CD4-positive, alpha-beta memory T cell (primary cell): ENCODE measurements around the gene C12orf75. TPM values are rescaled to one million over a fixed set of nuclear protein-coding genes. Genes with fewer than 3 reads are reported as not detected.
A peak's percentile ranks its signal among the peaks of the same experiment; 100 is the strongest.
"Not testable (repeated sequence)": the region's sequence is repeated elsewhere in the genome, so short reads cannot be mapped to it uniquely, and the experiment has no call there.

Experiments used
- CTCF ChIA-PET: fragments of 350-600 bp; sonication (Branson Sonifier 250); formaldehyde crosslinking; loops from one replicate; lab custom pipeline; 2021; ENCODE audit warnings: inconsistent platforms; ENCODE audit not compliant: partially characterized antibody; lab: Charles Lee
- POLR2A ChIA-PET: fragments of 350-600 bp; sonication (Branson Sonifier 250); formaldehyde crosslinking; loops from one replicate; lab custom pipeline; 2021; ENCODE audit not compliant: partially characterized antibody; lab: Charles Lee
- DNase-seq, 5 donors: peaks; one replicate each; pipeline versions ENCODE4 v3.0.0 to v3.0.0-alpha.2; 2020 to 2022; ENCODE audit warnings: mixed read lengths in 1 of 5
- H3K27ac ChIP-seq: one replicate; pipeline ENCODE4 v1.7.0; 2013; ENCODE audit warnings: low read depth, low read length
- H3K27me3 ChIP-seq: 2 replicates; pipeline ENCODE4 v1.7.0; 2013; ENCODE audit warnings: mild to moderate bottlenecking, low read length, moderate library complexity; ENCODE audit not compliant: insufficient read depth
- H3K36me3 ChIP-seq: 2 replicates; pipeline ENCODE4 v1.7.0; 2013; ENCODE audit warnings: mild to moderate bottlenecking, low read length, moderate library complexity; ENCODE audit not compliant: insufficient read depth
- H3K4me1 ChIP-seq: 2 replicates; pipeline ENCODE4 v1.7.0; 2013; ENCODE audit warnings: mild to moderate bottlenecking, low read length, moderate library complexity; ENCODE audit not compliant: insufficient read depth
- H3K4me3 ChIP-seq, 2 donors: one replicate each; pipeline ENCODE4 v1.7.0; 2013; ENCODE audit warnings: low read length in 2 of 2, mild to moderate bottlenecking in 1 of 2
- H3K9me3 ChIP-seq, 2 donors: one replicate each; pipeline ENCODE4 v1.7.0; 2013; ENCODE audit warnings: low read length in 2 of 2, control low read depth in 1 of 2; ENCODE audit not compliant: control insufficient read depth in 1 of 2
- H3K27ac Mint-ChIP-seq, 7 donors: one replicate each; pipeline ENCODE4 v1.8.0; 2020 to 2021; ENCODE audit warnings: mixed read lengths in 7 of 7, mild to moderate bottlenecking in 6 of 7, inconsistent platforms in 3 of 7, moderate library complexity in 3 of 7
- H3K27me3 Mint-ChIP-seq, 2 donors: one replicate each; pipeline ENCODE4 v1.8.0; 2020 to 2021; ENCODE audit warnings: mixed read lengths in 2 of 2
- H3K36me3 Mint-ChIP-seq, 2 donors: one replicate each; pipeline ENCODE4 v1.8.0; 2020 to 2021; ENCODE audit warnings: mixed read lengths in 2 of 2, inconsistent platforms in 1 of 2, mild to moderate bottlenecking in 1 of 2
- H3K4me1 Mint-ChIP-seq, 4 donors: one replicate each; pipeline ENCODE4 v1.8.0; 2020 to 2021; ENCODE audit warnings: mixed read lengths in 4 of 4, mild to moderate bottlenecking in 1 of 4
- H3K4me3 Mint-ChIP-seq, 8 donors: one replicate each; pipeline ENCODE4 v1.8.0; 2020 to 2021; ENCODE audit warnings: mixed read lengths in 8 of 8, mild to moderate bottlenecking in 7 of 8, moderate library complexity in 6 of 8, inconsistent platforms in 3 of 8
- H3K9me3 Mint-ChIP-seq, 8 donors: one replicate each; pipeline ENCODE4 v1.8.0; 2020 to 2021; ENCODE audit warnings: mixed read lengths in 8 of 8, mild to moderate bottlenecking in 5 of 8, inconsistent platforms in 3 of 8, moderate library complexity in 1 of 8
- intact Hi-C: fragments of 100-400 bp; cut with micrococcal nuclease; formaldehyde crosslinking; loops from one replicate; pipeline ENCODE4 v1.15.1; 2023
- polyA plus RNA-seq, 2 donors: library from polyadenylated mRNA; unstranded; fragments of 300-500 nt; fragmentation: Illumina TruSeq; gene quantifications; one replicate each; pipeline ENCODE4 v1.2.3, GENCODE V29; 2021
- total RNA-seq, 2 experiments: library from RNA; stranded (reverse); gene quantifications; one replicate each; pipeline ENCODE4 v1.2.3, GENCODE V29; 2021

C12orf75 gene
- total and polyA plus RNA-seq, 4 experiments from 2014 or later, result 12.1 to 117 (median 49.0) TPM

- H3K4me3 Mint-ChIP-seq, result no peak overlapping the region
- H3K27me3 ChIP-seq, result no peaks in the 10 kb centered on the region
- peaks cover 6 to 27% (median 16%) of the 10 kb centered on the region in 4 donors for H3K4me1 Mint-ChIP-seq
- DNase-seq, result no peak
- H3K4me3 ChIP-seq, result no peak overlapping the region
- no peaks in the 10 kb centered on the region for H3K9me3 ChIP-seq
- intact Hi-C loops, result no loop called here
- CTCF ChIA-PET, result no interaction called here
- peaks cover 16% of the 10 kb centered on the region for H3K4me1 ChIP-seq
- H3K27ac Mint-ChIP-seq, result peak overlapping the region in 3 of 7 donors; percentile 38 to 60 (median 53)
- H3K36me3 ChIP-seq, result no peaks in the 10 kb centered on the region
- H3K27ac ChIP-seq, result no peak overlapping the region
- H3K9me3 Mint-ChIP-seq, result no peaks in the 10 kb centered on the region
- peaks cover 0 to 3% of the 10 kb centered on the region in 2 donors for H3K36me3 Mint-ChIP-seq
- POLR2A ChIA-PET, result no interaction called here
- H3K27me3 Mint-ChIP-seq, result no peaks in the 10 kb centered on the region
These were observed 5.4 kb upstream of the C12orf75 start for GRCh38 chr12:105325117-105325516.

DNA sequence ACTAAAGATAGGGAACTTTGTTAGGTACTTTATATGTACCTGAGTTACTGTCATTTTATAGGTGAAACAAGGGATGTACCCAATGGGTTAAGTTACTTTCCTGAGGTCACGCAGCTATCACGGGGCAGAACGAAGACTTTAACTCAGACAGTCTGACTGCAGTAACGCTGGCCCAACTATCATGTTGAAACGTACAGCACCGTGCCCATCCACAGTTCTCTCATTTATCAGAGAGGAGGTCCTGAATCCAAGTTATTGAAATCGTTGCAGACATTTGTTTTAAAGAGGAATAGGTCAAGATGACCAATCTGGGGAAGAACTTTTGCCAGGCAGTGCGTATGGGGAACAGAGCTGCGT, 587 bp upstream of the C12orf75 start:
- no peaks in the 10 kb centered on the region for H3K27me3 ChIP-seq
- H3K9me3 ChIP-seq, result no peaks in the 10 kb centered on the region
- no peaks in the 10 kb centered on the region for H3K27me3 Mint-ChIP-seq
- peak overlapping the region; percentile 81 to 97 (median 90) for H3K27ac Mint-ChIP-seq
- H3K4me3 ChIP-seq, result peak overlapping the region; percentile 2 to 39
- no peaks in the 10 kb centered on the region for H3K36me3 ChIP-seq
- peak in 1 of 5 donors; percentile 46 for DNase-seq
- H3K9me3 Mint-ChIP-seq, result no peaks in the 10 kb centered on the region
- H3K4me1 Mint-ChIP-seq, result peaks cover 17 to 67% (median 36%) of the 10 kb centered on the region in 4 donors
- ChIA-PET CTCF (interaction anchor here (1.0 to 1.7 kb wide), 3 partner anchors 9 to 54 kb away, joined by 3 to 6 read pairs (median 4); no protein-coding TSS in a partner anchor), POLR2A (interaction anchor here (1.0 to 5.3 kb wide), 5 partner anchors 9 to 1041 kb away, joined by 3 to 35 read pairs (median 5); partner anchors contain the start of gene APPL2)
- peaks cover 43% of the 10 kb centered on the region for H3K4me1 ChIP-seq
- H3K27ac ChIP-seq, result peak overlapping the region; percentile 72
- H3K4me3 Mint-ChIP-seq, result peak overlapping the region; percentile 82 to 88 (median 84)
- H3K36me3 Mint-ChIP-seq, result peaks cover 0 to 9% of the 10 kb centered on the region in 2 donors
- intact Hi-C loops, result loop anchor here (2.0 kb wide), 1 partner anchor 93 kb away; the partner anchor contains the start of gene APPL2

DNA sequence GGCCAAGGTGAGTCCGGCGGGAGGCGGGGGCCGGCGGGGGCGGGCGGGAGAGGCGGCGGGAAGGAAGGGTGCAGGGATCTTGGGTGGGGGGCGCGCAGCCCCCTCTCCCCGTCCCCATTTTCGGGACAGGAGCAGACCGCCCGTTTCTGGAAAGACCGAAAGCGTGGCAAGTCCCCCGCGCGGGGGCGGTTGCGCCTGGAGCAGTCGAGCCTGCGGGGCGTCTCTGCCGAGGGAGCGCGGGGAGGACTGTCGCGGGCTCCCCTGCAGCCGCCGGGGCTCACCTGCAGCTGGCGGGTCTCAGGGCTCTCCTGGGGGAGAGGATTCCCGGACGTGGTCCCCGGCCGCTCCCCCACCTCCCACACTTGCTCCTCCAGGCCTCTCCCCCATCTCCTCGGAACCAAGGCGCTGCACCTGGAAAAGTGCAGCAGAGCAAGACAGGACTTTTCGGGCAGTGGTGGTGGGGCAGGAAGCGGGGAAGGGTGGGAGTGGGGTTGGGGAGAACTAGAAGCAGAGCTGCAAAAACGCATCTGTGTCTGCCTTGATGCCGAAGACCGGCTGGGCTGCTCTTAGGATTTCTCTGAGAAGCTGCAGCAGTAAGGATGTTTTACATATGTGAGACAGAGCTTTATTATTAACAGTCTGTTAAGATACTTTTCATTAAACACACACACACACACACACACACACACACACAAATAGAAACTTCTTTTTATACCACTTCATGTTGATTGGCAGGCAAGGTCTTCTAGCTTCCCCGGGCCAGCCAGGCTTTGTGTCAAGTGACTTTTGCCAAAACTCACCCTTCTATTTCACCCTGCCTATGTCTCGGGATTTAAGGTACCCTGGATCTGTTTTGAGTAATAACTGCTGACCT, 677 bp downstream of the C12orf75 start:
- Histone ChIP-seq H3K27me3 (no peaks in the 10 kb centered on the region), H3K4me3 (peak overlapping the region; percentile 43 to 49), H3K27ac (peak overlapping the region; percentile 72), H3K36me3 (no peaks in the 10 kb centered on the region), H3K4me1 (peaks cover 54% of the 10 kb centered on the region), H3K9me3 (no peaks in the 10 kb centered on the region)
- peak; percentile 19 to 58 (median 42) for DNase-seq
- Mint-ChIP-seq H3K27ac (peak overlapping the region; percentile 77 to 94 (median 89)), H3K36me3 (peaks cover 2 to 9% of the 10 kb centered on the region in 2 donors), H3K9me3 (no peaks in the 10 kb centered on the region), H3K4me1 (peaks cover 20 to 79% (median 42%) of the 10 kb centered on the region in 4 donors), H3K27me3 (no peaks in the 10 kb centered on the region), H3K4me3 (peak overlapping the region; percentile 84 to 97 (median 89))
- CTCF ChIA-PET, result interaction anchor here (0.7 to 1.3 kb wide), 7 partner anchors 12 to 903 kb away, joined by 3 to 6 read pairs (median 4); no protein-coding TSS in a partner anchor
- intact Hi-C loops, result loop anchor here (2.0 kb wide), 1 partner anchor 94 kb away; the partner anchor contains the start of gene APPL2
- POLR2A ChIA-PET, result interaction anchor here (0.8 to 5.3 kb wide), 6 partner anchors 10 to 1043 kb away, joined by 3 to 35 read pairs (median 7); partner anchors contain the start of gene APPL2

- Histone ChIP-seq H3K4me1 (peaks cover 54% of the 10 kb centered on the region), H3K27ac (peak overlapping the region; percentile 72), H3K27me3 (no peaks in the 10 kb centered on the region), H3K4me3 (peak overlapping the region; percentile 43 to 49), H3K36me3 (no peaks in the 10 kb centered on the region), H3K9me3 (no peaks in the 10 kb centered on the region)
- H3K27ac Mint-ChIP-seq, result peak overlapping the region; percentile 77 to 94 (median 89)
- DNase-seq, result peak in 3 of 5 donors; percentile 50 to 70 (median 52)
- ChIA-PET CTCF (interaction anchor here (0.6 to 1.7 kb wide), 10 partner anchors 11 to 904 kb away, joined by 3 to 6 read pairs (median 4); no protein-coding TSS in a partner anchor), POLR2A (interaction anchor here (0.8 to 5.3 kb wide), 5 partner anchors 11 to 970 kb away, joined by 3 to 35 read pairs (median 9); partner anchors contain the start of gene APPL2)
- peak overlapping the region; percentile 84 to 97 (median 89) for H3K4me3 Mint-ChIP-seq
- intact Hi-C loops, result loop anchor here (2.0 kb wide), 1 partner anchor 95 kb away; the partner anchor contains the start of gene APPL2
- H3K27me3 Mint-ChIP-seq, result no peaks in the 10 kb centered on the region
- H3K36me3 Mint-ChIP-seq, result peaks cover 6 to 9% of the 10 kb centered on the region in 2 donors
- peaks cover 22 to 82% (median 44%) of the 10 kb centered on the region in 4 donors for H3K4me1 Mint-ChIP-seq
- H3K9me3 Mint-ChIP-seq, result no peaks in the 10 kb centered on the region
These were observed 1.3 kb downstream of the C12orf75 start for GRCh38 chr12:105331805-105332251.

- H3K36me3 Mint-ChIP-seq, H3K4me3 ChIP-seq, DNase-seq, intact Hi-C loops, H3K36me3 ChIP-seq, H3K27me3 ChIP-seq, H3K27me3 Mint-ChIP-seq, H3K9me3 Mint-ChIP-seq, H3K9me3 ChIP-seq: not testable (repeated sequence)
- H3K4me3 Mint-ChIP-seq, result peak overlapping the region; percentile 84 to 97 (median 89)
- H3K27ac ChIP-seq, result peak overlapping the region; percentile 9
- H3K4me1 ChIP-seq, result peaks cover 54% of the 10 kb centered on the region
- ChIA-PET CTCF (interaction anchor here (0.6 to 1.7 kb wide), 6 partner anchors 11 to 52 kb away, joined by 3 to 5 read pairs (median 3); no protein-coding TSS in a partner anchor), POLR2A (interaction anchor here (3.4 to 5.3 kb wide), 2 partner anchors 15 to 96 kb away, joined by 9 to 35 read pairs; partner anchors contain the start of gene APPL2)
- H3K27ac Mint-ChIP-seq, result peak overlapping the region in 5 of 7 donors; percentile 77 to 94 (median 89)
- peaks cover 19 to 80% (median 42%) of the 10 kb centered on the region in 4 donors for H3K4me1 Mint-ChIP-seq
These were observed 1.8 kb downstream of the C12orf75 start for GRCh38 chr12:105332286-105332685.

DNA sequence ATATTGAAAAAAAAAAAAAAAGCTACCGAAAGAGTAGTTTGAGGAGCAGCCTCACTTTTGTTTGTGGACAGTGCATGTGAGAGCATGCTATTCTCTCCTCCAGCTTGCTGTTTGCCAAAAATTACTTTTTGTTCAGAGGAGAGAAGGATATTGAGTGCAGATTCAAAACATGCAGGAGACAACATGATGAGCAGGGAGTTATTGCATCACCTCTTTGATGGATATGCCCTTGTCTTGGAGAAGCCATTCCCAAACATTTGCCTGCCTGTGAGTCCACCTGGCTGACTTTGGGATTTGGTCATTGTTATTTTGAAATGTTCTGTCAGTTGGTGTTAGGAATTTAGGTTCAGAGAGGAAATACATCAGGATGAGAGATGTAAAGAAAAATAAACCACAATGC, 2.4 kb downstream of the C12orf75 start:
- H3K4me1 Mint-ChIP-seq, result peaks cover 19 to 82% (median 43%) of the 10 kb centered on the region in 4 donors
- Histone ChIP-seq H3K9me3 (no peaks in the 10 kb centered on the region), H3K27ac (no peak overlapping the region), H3K4me1 (peaks cover 54% of the 10 kb centered on the region), H3K27me3 (no peaks in the 10 kb centered on the region), H3K4me3 (no peak overlapping the region), H3K36me3 (no peaks in the 10 kb centered on the region)
- intact Hi-C loops, result no loop called here
- no peaks in the 10 kb centered on the region for H3K9me3 Mint-ChIP-seq
- peaks cover 9 to 10% of the 10 kb centered on the region in 2 donors for H3K36me3 Mint-ChIP-seq
- ChIA-PET POLR2A (interaction anchor here (5.3 kb wide), 1 partner anchor 97 kb away, joined by 35 read pairs; the partner anchor contains the start of gene APPL2), CTCF (interaction anchor here (0.6 to 1.7 kb wide), 3 partner anchors 12 to 26 kb away, joined by 3 to 5 read pairs (median 3); no protein-coding TSS in a partner anchor)
- H3K4me3 Mint-ChIP-seq, result peak overlapping the region in 3 of 8 donors; percentile 14 to 57 (median 54)
- H3K27me3 Mint-ChIP-seq, result no peaks in the 10 kb centered on the region
- DNase-seq, result no peak
- peak overlapping the region in 6 of 7 donors; percentile 38 to 84 (median 64) for H3K27ac Mint-ChIP-seq
